Endothelial cell of umbilical vein (primary cell): ENCODE results near the gene BAG5. TPM values are rescaled to one million over a fixed set of nuclear protein-coding genes. Genes with fewer than 3 reads are reported as not detected.

Experiments
- BruUV-seq: library from RNA; stranded (reverse); fragments of 400-500 nt; replicated peaks from 2 replicates; lab custom pipeline; 2021; lab: Mats Ljungman, UMichigan
- CTCF ChIA-PET: fragments of 300-600, 350-600 bp; sonication (Branson Sonifier 250); formaldehyde crosslinking; loops from one replicate; lab custom pipeline; 2021; ENCODE audit warnings: antibody characterized with exemption, inconsistent platforms; lab: Charles Lee
- POLR2A ChIA-PET: fragments of 300-600, 350-600 bp; sonication (Branson Sonifier 250); formaldehyde crosslinking; loops from one replicate; lab custom pipeline; 2021; ENCODE audit warnings: antibody characterized with exemption, inconsistent platforms; lab: Charles Lee
- DNase-seq: peaks from one replicate; pipeline ENCODE4 v3.0.0-alpha.2; 2011; ENCODE audit warnings: low read depth, low spot score
- FAIRE-seq: peaks from 2 replicates; lab custom pipeline; 2011; peaks lifted over from hg19 to GRCh38; lab: Jason Lieb, UNC
- H2AFZ ChIP-seq: 2 replicates; pipeline ENCODE4 v1.6.0; 2012; ENCODE audit warnings: low read depth, low read length, control low read depth, inconsistent platforms
- H3K27ac ChIP-seq: 2 replicates; pipeline ENCODE4 v1.5.1; 2011; ENCODE audit warnings: low read depth, mild to moderate bottlenecking, control low read depth, low read length, moderate library complexity; ENCODE audit not compliant: insufficient read depth
- H3K27me3 ChIP-seq, 2 experiments: 2 replicates each; pipeline versions ENCODE4 v1.6.0 to v1.6.1; 2011; ENCODE audit warnings: low read length in 2 of 2, mixed read lengths in 1 of 2; ENCODE audit not compliant: control insufficient read depth in 2 of 2, insufficient read depth in 2 of 2
- H3K36me3 ChIP-seq, 2 experiments: 2 replicates in 1 of 2; 3 replicates in 1 of 2; pipeline ENCODE4 v1.5.1; 2011; ENCODE audit warnings: low read length in 2 of 2, mild to moderate bottlenecking in 1 of 2, moderate library complexity in 1 of 2; ENCODE audit not compliant: control insufficient read depth in 2 of 2, insufficient read depth in 2 of 2; ENCODE audit errors: extremely low read depth in 1 of 2
- H3K4me1 ChIP-seq: 3 replicates; pipeline ENCODE4 v1.5.1; 2011; ENCODE audit warnings: mild to moderate bottlenecking, low read length; ENCODE audit not compliant: control insufficient read depth, insufficient read depth; ENCODE audit errors: extremely low read depth
- H3K4me2 ChIP-seq: 2 replicates; pipeline ENCODE4 v1.6.1; 2011; ENCODE audit warnings: low read length, control low read depth, mixed read lengths; ENCODE audit not compliant: insufficient read depth
- H3K4me3 ChIP-seq, 3 experiments: fragments of 200-600 bp in 1 of 3; sonication (generic), shearing (Covaris generic) in 1 of 3; replicated peaks in 1 of 3; 2 replicates each; pipeline ENCODE4 v1.5.1; 2011 to 2016; ENCODE audit warnings: control low read depth in 3 of 3, low read length in 3 of 3, mild to moderate bottlenecking in 2 of 3, inconsistent platforms in 1 of 3, low read depth in 1 of 3, moderate library complexity in 1 of 3; ENCODE audit not compliant: insufficient read depth in 1 of 3
- H3K79me2 ChIP-seq: 2 replicates; pipeline ENCODE4 v1.6.0; 2012; ENCODE audit warnings: low read length, inconsistent platforms; ENCODE audit not compliant: control insufficient read depth, insufficient read depth
- H3K9ac ChIP-seq: replicated peaks from 2 replicates; pipeline ENCODE3; 2011; ENCODE audit warnings: low read length, control low read depth; ENCODE audit not compliant: insufficient read depth; ENCODE audit errors: extremely low read depth
- H3K9me1 ChIP-seq: replicated peaks from 3 replicates; pipeline ENCODE4 v1.6.0; 2011; ENCODE audit warnings: mild to moderate bottlenecking, low read length; ENCODE audit not compliant: control insufficient read depth, insufficient read depth; ENCODE audit errors: extremely low read depth
- H3K9me3 ChIP-seq: replicated peaks from 2 replicates; pipeline ENCODE4 v1.5.1; 2012; ENCODE audit warnings: low read length, inconsistent platforms; ENCODE audit not compliant: control insufficient read depth, insufficient read depth
- H4K20me1 ChIP-seq: replicated peaks from 2 replicates; pipeline ENCODE3; 2011; ENCODE audit warnings: mild to moderate bottlenecking, low read length; ENCODE audit not compliant: control insufficient read depth, insufficient read depth; ENCODE audit errors: extremely low read depth
- EZH2 ChIP-seq: IDR thresholded peaks from 2 replicates; pipeline ENCODE4 v1.6.1; 2012; ENCODE audit warnings: borderline replicate concordance, low read depth, mild to moderate bottlenecking, moderate library complexity, low read length, inconsistent platforms; ENCODE audit not compliant: severe bottlenecking
- FOS ChIP-seq: IDR thresholded peaks from 2 replicates; pipeline ENCODE4 v1.6.1; 2011; ENCODE audit warnings: mild to moderate bottlenecking, low read length, moderate library complexity, borderline replicate concordance; ENCODE audit not compliant: insufficient read depth
- GATA2 ChIP-seq: IDR thresholded peaks from 2 replicates; pipeline ENCODE4 v1.7.0; 2011; ENCODE audit warnings: low read depth, mild to moderate bottlenecking, moderate library complexity, mixed read lengths, low read length; ENCODE audit not compliant: insufficient read length, insufficient read depth
- JUN ChIP-seq: IDR thresholded peaks from 2 replicates; pipeline ENCODE4 v1.6.1; 2011; ENCODE audit warnings: borderline replicate concordance, low read depth; ENCODE audit not compliant: insufficient read length, insufficient read depth
- MYC ChIP-seq: IDR thresholded peaks from one replicate; pipeline ENCODE4 v1.6.1; 2011; ENCODE audit warnings: mild to moderate bottlenecking, low read depth, low read length
- POLR2A ChIP-seq: IDR thresholded peaks from 2 replicates; pipeline ENCODE4 v1.6.1; 2012; ENCODE audit warnings: low read depth, mild to moderate bottlenecking, control low read depth, low read length
- POLR2AphosphoS5 ChIP-seq: IDR thresholded peaks from 2 replicates; pipeline ENCODE4 v1.6.1; 2012; ENCODE audit warnings: low read depth, mild to moderate bottlenecking, control low read depth, low read length, moderate library complexity; ENCODE audit not compliant: insufficient read depth
- dilution Hi-C: fragments of 300-500 bp; cut with MboI; formaldehyde crosslinking; loops from one replicate; pipeline ENCODE4 v1.15.0; 2019; ENCODE audit warnings: low sequenced_read_pairs; ENCODE audit not compliant: extremely low pct_ligation_motif_present
- intact Hi-C: fragments of 100-400 bp; cut with micrococcal nuclease; formaldehyde crosslinking; loops from one replicate; pipeline ENCODE4 v1.10.0; 2022
- polyA plus RNA-seq, 4 experiments: library from polyadenylated mRNA; depleted of rRNA in 3 of 4; stranded (reverse) in 3 of 4; unstranded in 1 of 4; fragments of >200 nt; gene quantifications; 2 replicates each; pipeline versions ENCODE4 v1.2.1 to v1.2.3, GENCODE V29; 2011 to 2012; ENCODE audit warnings: missing spikeins in 1 of 4
- total RNA-seq: library from RNA; stranded (reverse); gene quantifications from 2 replicates; pipeline ENCODE4 v1.2.3, GENCODE V29; 2021
- TF ChIP-seq, protein P1 (sequence below): IDR thresholded peaks from 2 replicates; pipeline ENCODE4 v1.6.1; 2011; ENCODE audit not compliant: insufficient read depth, insufficient read length
- TF ChIP-seq, protein P2 (sequence below), 2 donors: IDR thresholded peaks; 1 replicate in 1 of 2; 2 replicates in 1 of 2; pipeline ENCODE4 v1.5.1; 2011; ENCODE audit warnings: low read length in 2 of 2, mild to moderate bottlenecking in 2 of 2, moderate library complexity in 2 of 2, control low read depth in 1 of 2, inconsistent platforms in 1 of 2, low read depth in 1 of 2; ENCODE audit not compliant: insufficient read depth in 1 of 2; ENCODE audit errors: extremely low read depth in 1 of 2

BAG5 gene
- total and polyA plus RNA-seq, 2 donors (not counting 3 experiments of a cell fraction or from before 2014, with no cell fraction given), result 6.3 to 32.5 TPM

DNA sequence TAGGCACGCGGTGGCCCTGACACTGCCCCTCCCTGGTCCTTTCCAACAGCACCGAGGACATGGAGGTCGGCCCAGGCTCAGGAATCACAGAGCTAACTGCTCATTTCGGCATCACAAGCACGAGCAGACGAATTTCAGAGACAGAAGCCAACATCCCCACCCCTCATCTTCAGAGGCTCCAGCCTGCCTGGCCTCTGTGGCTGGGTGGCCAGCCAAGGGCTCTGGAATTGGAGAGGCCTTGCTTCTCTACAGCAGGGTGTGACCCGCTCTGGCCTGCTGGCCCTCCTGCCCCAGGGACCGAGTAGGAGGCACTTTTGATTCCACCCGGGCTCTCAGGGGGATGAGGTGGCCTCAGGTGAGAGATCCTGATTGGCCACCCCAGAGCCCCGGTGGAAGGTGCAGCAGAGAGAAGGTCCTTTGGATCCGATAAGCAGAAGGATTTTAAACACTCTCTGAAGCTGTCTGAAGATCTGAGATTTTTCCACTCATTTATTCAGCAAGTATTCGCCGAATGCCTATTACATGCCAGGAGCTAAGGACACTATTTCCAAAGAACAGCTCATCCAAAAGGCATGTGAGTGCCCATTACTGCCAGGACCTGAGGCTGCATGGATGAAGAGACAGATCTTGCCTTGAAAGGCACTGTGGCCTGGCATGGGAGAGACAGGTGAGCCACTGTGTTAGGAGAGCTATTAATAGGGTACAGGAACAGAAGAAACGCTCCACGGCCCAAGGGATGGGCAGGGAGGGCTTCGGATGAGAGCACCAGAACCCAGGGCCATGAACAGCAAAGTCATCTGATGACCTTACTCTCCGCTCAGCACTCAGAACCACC, 10.2 kb downstream of the BAG5 start:
- Histone ChIP-seq H3K36me3 (no peaks in the 10 kb centered on the region), H3K9me1 (no peaks in the 10 kb centered on the region), H3K9me3 (no peaks in the 10 kb centered on the region), H3K9ac (no peak overlapping the region), H4K20me1 (no peaks in the 10 kb centered on the region), H3K4me1 (no peaks in the 10 kb centered on the region), H3K27me3 (no peaks in the 10 kb centered on the region), H3K4me3 (no peak overlapping the region), H2AFZ (no peak overlapping the region), H3K4me2 (no peak overlapping the region), H3K27ac (no peak overlapping the region), H3K79me2 (peaks cover 8% of the 10 kb centered on the region)
- CTCF ChIA-PET, result interaction anchor here (1.0 to 14.4 kb wide), 2 partner anchors 33 to 52 kb away, joined by 3 to 209 read pairs; partner anchors contain the start of gene CKB
- dilution Hi-C loops (no loop called here), intact Hi-C loops (no loop called here)
- POLR2A ChIA-PET, result no interaction called here
- BruUV-seq, result no TSS peak
- DNase-seq (no peak), FAIRE-seq (no peak)
- TF ChIP-seq GATA2, result no peak
- TF ChIP-seq JUN, result no peak
- TF ChIP-seq, protein P1, sequence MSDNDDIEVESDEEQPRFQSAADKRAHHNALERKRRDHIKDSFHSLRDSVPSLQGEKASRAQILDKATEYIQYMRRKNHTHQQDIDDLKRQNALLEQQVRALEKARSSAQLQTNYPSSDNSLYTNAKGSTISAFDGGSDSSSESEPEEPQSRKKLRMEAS, result no peak
- no peak for TF ChIP-seq MYC
- no peak for TF ChIP-seq POLR2AphosphoS5
- TF ChIP-seq, protein P2, sequence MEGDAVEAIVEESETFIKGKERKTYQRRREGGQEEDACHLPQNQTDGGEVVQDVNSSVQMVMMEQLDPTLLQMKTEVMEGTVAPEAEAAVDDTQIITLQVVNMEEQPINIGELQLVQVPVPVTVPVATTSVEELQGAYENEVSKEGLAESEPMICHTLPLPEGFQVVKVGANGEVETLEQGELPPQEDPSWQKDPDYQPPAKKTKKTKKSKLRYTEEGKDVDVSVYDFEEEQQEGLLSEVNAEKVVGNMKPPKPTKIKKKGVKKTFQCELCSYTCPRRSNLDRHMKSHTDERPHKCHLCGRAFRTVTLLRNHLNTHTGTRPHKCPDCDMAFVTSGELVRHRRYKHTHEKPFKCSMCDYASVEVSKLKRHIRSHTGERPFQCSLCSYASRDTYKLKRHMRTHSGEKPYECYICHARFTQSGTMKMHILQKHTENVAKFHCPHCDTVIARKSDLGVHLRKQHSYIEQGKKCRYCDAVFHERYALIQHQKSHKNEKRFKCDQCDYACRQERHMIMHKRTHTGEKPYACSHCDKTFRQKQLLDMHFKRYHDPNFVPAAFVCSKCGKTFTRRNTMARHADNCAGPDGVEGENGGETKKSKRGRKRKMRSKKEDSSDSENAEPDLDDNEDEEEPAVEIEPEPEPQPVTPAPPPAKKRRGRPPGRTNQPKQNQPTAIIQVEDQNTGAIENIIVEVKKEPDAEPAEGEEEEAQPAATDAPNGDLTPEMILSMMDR (IDR thresholded peaks at IDR 0.05; ENCODE audit: extremely low read depth in 1 of 2, insufficient read depth in 1 of 2, low read depth in 1 of 2, low read length in 2 of 2), result no peak
- no peak for TF ChIP-seq EZH2
- no peak for TF ChIP-seq FOS
- TF ChIP-seq POLR2A, result no peak
